ENCODE measurements around the gene GTF2F2. TPM values are rescaled to one million over a fixed set of nuclear protein-coding genes. Genes with fewer than 3 reads are reported as not detected.
A peak's percentile ranks its signal among the peaks of the same experiment; 100 is the strongest.

The GTF2F2 gene
- total RNA-seq, 6 donors from 2014 or later = 10.2 to 29.3 (median 18.2) TPM

- DNase-seq (no peak), ATAC-seq (ENCODE audit: low FRiP score in 2 of 2) (no peak)
- 94 to 96% methylated on average over 4 of the region's 4 CpGs for WGBS, 2 donors
- Histone ChIP-seq H3K27ac (no peak overlapping the region), H3K9me3 (no peaks in the 10 kb centered on the region), H3K36me3 (peaks cover 0 to 2% (median 0%) of the 10 kb centered on the region in 4 donors), H3K4me1 (peaks cover 0 to 8% (median 6%) of the 10 kb centered on the region in 4 donors), H3K4me3 (no peak overlapping the region), H3K27me3 (no peaks in the 10 kb centered on the region)
- no peak for TF ChIP-seq EP300 (IDR thresholded peaks at IDR 0.05)
- TF ChIP-seq CTCF (IDR thresholded peaks at IDR 0.05) = no peak
- TF ChIP-seq POLR2A (IDR thresholded peaks at IDR 0.05) = no peak
- TF ChIP-seq POLR2AphosphoS5 (IDR thresholded peaks at IDR 0.05) = no peak
Observed at GRCh38 chr13:45238945-45239795, 118.9 kb downstream of the GTF2F2 start.

- no peak for TF ChIP-seq POLR2A (IDR thresholded peaks at IDR 0.05)
- no peak for TF ChIP-seq POLR2AphosphoS5 (IDR thresholded peaks at IDR 0.05)
- no peak for TF ChIP-seq EP300 (IDR thresholded peaks at IDR 0.05)
- no peak for TF ChIP-seq CTCF (IDR thresholded peaks at IDR 0.05)
- no peaks in the 10 kb centered on the region for H3K27me3 ChIP-seq
- H3K4me3 ChIP-seq = no peak overlapping the region
- peaks cover 0 to 2% (median 0%) of the 10 kb centered on the region in 4 donors for H3K36me3 ChIP-seq
- no peak for DNase-seq
- H3K9me3 ChIP-seq = no peaks in the 10 kb centered on the region
- H3K27ac ChIP-seq = no peak overlapping the region
- ATAC-seq (ENCODE audit: low FRiP score in 2 of 2) = no peak
- peaks cover 0 to 8% (median 6%) of the 10 kb centered on the region in 4 donors for H3K4me1 ChIP-seq
Observed at GRCh38 chr13:45240143-45240542, 119.8 kb downstream of the GTF2F2 start.

- Histone ChIP-seq H3K4me1 (peaks cover 0 to 8% (median 6%) of the 10 kb centered on the region in 4 donors), H3K4me3 (no peak overlapping the region), H3K9me3 (no peaks in the 10 kb centered on the region), H3K27ac (no peak overlapping the region), H3K27me3 (no peaks in the 10 kb centered on the region), H3K36me3 (peaks cover 0 to 2% (median 0%) of the 10 kb centered on the region in 4 donors)
- DNase-seq (no peak), ATAC-seq (ENCODE audit: low FRiP score in 2 of 2) (peak in 1 of 2 donors; percentile 58)
- TF ChIP-seq EP300 (IDR thresholded peaks at IDR 0.05) (no peak), POLR2AphosphoS5 (IDR thresholded peaks at IDR 0.05) (no peak), POLR2A (IDR thresholded peaks at IDR 0.05) (no peak), CTCF (IDR thresholded peaks at IDR 0.05) (no peak)
- WGBS, 2 donors = 9 to 11% methylated on average over 3 of the region's 3 CpGs
Observed at GRCh38 chr13:45242070-45242469, 121.8 kb downstream of the GTF2F2 start.

GRCh38 chr13:45242524-45242923, 122.2 kb downstream of the GTF2F2 start:
- Histone ChIP-seq H3K27me3 (no peaks in the 10 kb centered on the region), H3K27ac (no peak overlapping the region), H3K9me3 (no peaks in the 10 kb centered on the region), H3K4me1 (peaks cover 0 to 8% (median 6%) of the 10 kb centered on the region in 4 donors), H3K4me3 (no peak overlapping the region), H3K36me3 (peaks cover 0 to 2% (median 0%) of the 10 kb centered on the region in 4 donors)
- TF ChIP-seq EP300 (IDR thresholded peaks at IDR 0.05) = no peak
- TF ChIP-seq POLR2A (IDR thresholded peaks at IDR 0.05) = no peak
- TF ChIP-seq CTCF (IDR thresholded peaks at IDR 0.05) = no peak
- no peak for TF ChIP-seq POLR2AphosphoS5 (IDR thresholded peaks at IDR 0.05)
- 90 to 93% methylated on average over 1 of the region's 1 CpG for WGBS, 2 donors
- DNase-seq (no peak), ATAC-seq (ENCODE audit: low FRiP score in 2 of 2) (no peak)

Measured in upper lobe of left lung (tissue), 6 donors.